HepG2 (cell line): Measurements from ENCODE around the gene NIPAL1. TPM values are rescaled to one million over a fixed set of nuclear protein-coding genes. Genes with fewer than 3 reads are reported as not detected.

Source experiments
- PTBP1 ChIP-seq: fragments of 200-400 bp; formaldehyde crosslinking; IDR thresholded peaks from 2 replicates; pipeline ENCODE4 v1.6.1; 2018; ENCODE audit warnings: low read length, low read depth; ENCODE audit not compliant: poor library complexity, severe bottlenecking
- polyA plus RNA-seq, 8 experiments: library from polyadenylated mRNA; depleted of rRNA in 3 of 8; stranded (reverse) in 7 of 8; unstranded in 1 of 8; fragments of >200 nt; fragmentation: Illumina TruSeq in 4 of 8; extraction: Trizol in 4 of 8; gene quantifications; 2 replicates each; pipeline versions ENCODE4 v1.2.1 to v1.2.3, GENCODE V29; 2011 to 2016; ENCODE audit warnings: low read depth in 4 of 8, missing spikeins in 1 of 8, mixed read lengths in 1 of 8; ENCODE audit not compliant: insufficient read depth in 1 of 8
- total RNA-seq, 5 experiments: library from RNA; depleted of rRNA; stranded (reverse); fragments of >200 nt; fragmentation: Illumina TruSeq; extraction: Trizol; gene quantifications; 2 replicates each; pipeline ENCODE4 v1.2.3, GENCODE V29; 2016; ENCODE audit warnings: low read depth in 1 of 5

The NIPAL1 gene
- total and polyA plus RNA-seq, 2 of the 13 experiments (the other 11 are each of a cell fraction or from before 2014, with no cell fraction given) = 1.4 to 3.4 TPM

DNA sequence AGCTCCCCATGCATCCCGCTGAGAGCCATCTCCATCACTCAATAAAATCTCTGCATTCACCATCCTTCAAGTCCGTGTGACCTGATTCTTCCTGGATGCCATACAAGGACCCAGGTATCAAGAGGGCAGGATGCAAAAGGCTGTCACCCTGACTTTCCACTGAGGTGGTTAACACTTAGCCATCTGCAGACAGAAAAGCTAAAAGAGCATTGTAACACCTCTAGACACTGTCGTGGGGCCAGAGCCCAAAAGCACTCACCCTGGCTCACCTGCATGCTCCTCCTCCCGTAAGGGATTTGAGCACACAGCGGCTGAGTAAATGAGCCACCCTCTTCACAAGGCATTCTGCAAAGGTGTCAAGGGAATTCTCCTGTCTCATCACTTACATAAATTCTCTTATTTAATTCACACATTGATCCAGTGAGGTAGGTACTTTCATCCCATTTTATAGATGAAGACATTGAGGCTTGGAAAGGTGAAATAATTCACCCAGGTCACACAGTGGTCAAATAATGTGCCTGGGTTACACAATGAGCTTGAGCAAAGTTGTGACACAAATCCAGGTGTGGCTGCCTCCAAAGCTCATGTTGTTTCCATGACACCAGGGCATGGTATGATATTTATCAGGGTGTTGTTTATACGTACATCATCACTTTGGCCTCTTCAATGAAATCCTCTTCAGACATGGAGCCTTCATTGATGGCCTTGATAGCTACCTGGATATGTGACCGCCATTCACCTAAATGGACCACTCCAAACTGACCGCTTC is 69.4 kb downstream of the NIPAL1 start (continued):
- TF ChIP-seq PTBP1 = no peak

Other genes with a start within 250 kb of the NIPAL1 start
- gene CORIN, start 178.7 kb upstream of the NIPAL1 start, total RNA-seq (2016; rRNA removed; fragmentation: Illumina TruSeq; extraction: Trizol) = 0.11 and 0.84 TPM in 2 replicates
- 1.2 TPM in 2 replicates for gene CORIN, start 178.7 kb upstream of the NIPAL1 start, polyA plus RNA-seq (2011; rRNA removed)
- 18.6 and 22.6 TPM in 2 replicates for gene NFXL1, start 102.2 kb upstream of the NIPAL1 start, total RNA-seq (2016; rRNA removed; fragmentation: Illumina TruSeq; extraction: Trizol)
- gene NFXL1, start 102.2 kb upstream of the NIPAL1 start, polyA plus RNA-seq (2011; rRNA removed) = 11.5 and 12.0 TPM in 2 replicates
- 0.22 TPM in 1 of 2 replicates, not detected in the other for gene CNGA1, start 91 bp upstream of the NIPAL1 start, total RNA-seq (2016; rRNA removed; fragmentation: Illumina TruSeq; extraction: Trizol)
- 0.40 and 1.5 TPM in 2 replicates for gene CNGA1, start 91 bp upstream of the NIPAL1 start, polyA plus RNA-seq (2011; rRNA removed)
- gene TXK, start 117.5 kb downstream of the NIPAL1 start, total RNA-seq (2016; rRNA removed; fragmentation: Illumina TruSeq; extraction: Trizol) = not detected in 2 replicates
- not detected in 2 replicates for gene TXK, start 117.5 kb downstream of the NIPAL1 start, polyA plus RNA-seq (2011; rRNA removed)